A673 (cell line): ENCODE results near the gene CCDC27.

ENCODE experiments used
- CTCF ChIP-seq: fragments of 300-800, 200-600 bp; sonication (generic); conservative IDR thresholded peaks from 2 replicates; pipeline ENCODE4 v1.5.1; 2017; ENCODE audit warnings: low read depth, mild to moderate bottlenecking, antibody characterized with exemption, low read length, moderate library complexity, mixed read lengths
- EZH2 ChIP-seq: fragments of 200-600 bp; sonication (generic); IDR thresholded peaks from 2 replicates; pipeline ENCODE4 v1.6.1; 2017; ENCODE audit warnings: borderline replicate concordance, low read depth, mild to moderate bottlenecking, mixed read lengths, antibody characterized with exemption, low read length; ENCODE audit not compliant: poor library complexity, severe bottlenecking

DNA sequence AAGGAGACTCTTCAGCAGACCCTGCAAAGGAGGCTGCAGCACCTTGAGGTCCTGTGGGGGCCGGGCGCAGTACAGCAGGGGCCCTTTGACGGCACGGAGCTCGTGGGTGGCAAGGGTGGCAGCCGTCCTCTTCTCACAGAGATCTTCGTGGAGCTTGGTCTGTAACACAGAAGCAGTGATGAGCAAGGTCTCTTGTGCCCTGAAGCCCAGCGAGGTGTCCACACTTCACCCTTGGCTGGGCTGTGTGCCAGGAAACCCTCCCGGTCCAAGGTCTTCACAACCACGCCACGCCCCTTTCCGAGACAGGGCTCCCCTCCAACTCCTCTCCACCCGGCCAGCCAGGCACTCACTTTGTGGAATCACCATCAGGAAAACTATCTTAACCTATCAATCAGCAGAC, 32.8 kb downstream of the CCDC27 start:
- TF ChIP-seq CTCF (no peak), EZH2 (no peak)
